Measurements from ENCODE around the gene TPSG1.

TPSG1 gene

GRCh38 chr16:1197237-1197866 is 27.7 kb downstream of the TPSG1 start:
- Mint-ChIP-seq H3K27me3 (ENCODE audit: low read depth) (peaks cover 6% of the 10 kb centered on the region), H3K27ac (no peak overlapping the region), H3K4me1 (no peaks in the 10 kb centered on the region), H3K4me3 (no peak overlapping the region), H3K9me3 (no peaks in the 10 kb centered on the region), H3K36me3 (ENCODE audit: low read depth) (peaks cover 12% of the 10 kb centered on the region)
- TF ChIP-seq, protein P1, sequence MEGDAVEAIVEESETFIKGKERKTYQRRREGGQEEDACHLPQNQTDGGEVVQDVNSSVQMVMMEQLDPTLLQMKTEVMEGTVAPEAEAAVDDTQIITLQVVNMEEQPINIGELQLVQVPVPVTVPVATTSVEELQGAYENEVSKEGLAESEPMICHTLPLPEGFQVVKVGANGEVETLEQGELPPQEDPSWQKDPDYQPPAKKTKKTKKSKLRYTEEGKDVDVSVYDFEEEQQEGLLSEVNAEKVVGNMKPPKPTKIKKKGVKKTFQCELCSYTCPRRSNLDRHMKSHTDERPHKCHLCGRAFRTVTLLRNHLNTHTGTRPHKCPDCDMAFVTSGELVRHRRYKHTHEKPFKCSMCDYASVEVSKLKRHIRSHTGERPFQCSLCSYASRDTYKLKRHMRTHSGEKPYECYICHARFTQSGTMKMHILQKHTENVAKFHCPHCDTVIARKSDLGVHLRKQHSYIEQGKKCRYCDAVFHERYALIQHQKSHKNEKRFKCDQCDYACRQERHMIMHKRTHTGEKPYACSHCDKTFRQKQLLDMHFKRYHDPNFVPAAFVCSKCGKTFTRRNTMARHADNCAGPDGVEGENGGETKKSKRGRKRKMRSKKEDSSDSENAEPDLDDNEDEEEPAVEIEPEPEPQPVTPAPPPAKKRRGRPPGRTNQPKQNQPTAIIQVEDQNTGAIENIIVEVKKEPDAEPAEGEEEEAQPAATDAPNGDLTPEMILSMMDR (IDR thresholded peaks at IDR 0.05; ENCODE audit: unreplicated experiment in 3 of 3), result no peak

DNA sequence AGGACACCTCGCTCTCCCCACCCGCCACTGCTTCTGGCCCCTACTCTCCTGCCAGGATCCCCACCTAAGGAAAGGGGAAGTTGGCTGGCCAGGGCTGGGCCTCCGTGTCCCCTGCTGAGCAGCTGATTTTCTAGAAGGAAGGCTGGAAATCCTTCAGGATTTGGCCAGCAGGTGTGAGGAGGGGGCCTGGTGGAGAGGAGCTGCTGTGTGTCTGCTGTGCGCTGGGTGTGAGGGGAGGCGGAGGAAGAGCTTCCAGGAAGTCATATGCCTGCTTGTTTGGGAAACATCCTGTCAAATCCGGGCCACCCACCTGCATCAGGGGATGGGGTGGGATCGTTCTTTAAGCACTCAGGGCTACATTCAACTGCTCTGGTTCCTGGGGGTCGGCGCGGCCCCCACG is 28.6 kb downstream of the TPSG1 start:
- Mint-ChIP-seq H3K27me3 (ENCODE audit: low read depth) (peaks cover 6% of the 10 kb centered on the region), H3K27ac (no peak overlapping the region), H3K36me3 (ENCODE audit: low read depth) (peaks cover 11% of the 10 kb centered on the region), H3K4me1 (no peaks in the 10 kb centered on the region), H3K4me3 (no peak overlapping the region), H3K9me3 (no peaks in the 10 kb centered on the region)
- TF ChIP-seq, protein P1 (IDR thresholded peaks at IDR 0.05; ENCODE audit: unreplicated experiment in 3 of 3), result no peak

GRCh38 chr16:1195393-1195666 is 29.7 kb downstream of the TPSG1 start:
- Mint-ChIP-seq H3K4me3 (no peak overlapping the region), H3K27me3 (ENCODE audit: low read depth) (peaks cover 6% of the 10 kb centered on the region), H3K9me3 (no peaks in the 10 kb centered on the region), H3K36me3 (ENCODE audit: low read depth) (peaks cover 6% of the 10 kb centered on the region), H3K4me1 (no peaks in the 10 kb centered on the region), H3K27ac (no peak overlapping the region)
- TF ChIP-seq, protein P1 (IDR thresholded peaks at IDR 0.05; ENCODE audit: unreplicated experiment in 3 of 3), result no peak

DNA sequence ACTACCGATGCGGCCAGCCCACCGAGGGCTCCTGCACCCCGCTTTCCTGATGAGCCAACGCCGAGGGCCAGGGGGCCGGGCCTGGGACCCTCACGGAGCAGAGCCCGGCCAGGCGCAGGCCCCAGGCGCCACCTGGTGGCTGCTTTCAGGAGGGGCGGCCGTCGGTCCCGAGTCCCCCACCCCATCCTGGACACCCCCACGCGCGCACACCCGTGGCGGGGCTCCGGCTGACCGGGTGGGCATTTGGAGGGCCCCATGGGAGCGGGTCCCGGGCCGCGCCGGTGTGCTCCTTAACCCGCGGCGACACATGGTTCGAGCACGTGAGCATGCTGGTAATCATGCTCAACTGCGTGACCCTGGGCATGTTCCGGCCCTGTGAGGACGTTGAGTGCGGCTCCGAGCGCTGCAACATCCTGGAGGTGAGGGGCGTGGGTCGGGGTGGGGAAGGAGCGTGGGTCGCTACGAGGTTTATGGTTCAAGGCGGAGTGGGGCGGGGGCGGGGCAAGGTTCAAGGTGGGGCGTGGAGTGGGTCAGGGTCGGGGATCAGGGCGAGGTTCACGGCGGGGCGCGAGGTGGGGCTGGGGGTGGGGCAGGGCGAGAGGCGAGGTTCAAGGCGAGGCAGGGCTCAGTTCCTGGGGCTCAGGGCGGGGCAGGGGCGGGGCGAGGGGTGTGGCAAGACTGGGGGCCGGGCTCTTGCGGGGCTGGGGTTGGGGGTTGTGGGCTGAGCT is 30.2 kb downstream of the TPSG1 start:
- TF ChIP-seq, protein P1 (IDR thresholded peaks at IDR 0.05; ENCODE audit: unreplicated experiment in 3 of 3), result peak; percentile 90 to 96 (median 93)
- no peak overlapping the region for H3K27ac Mint-ChIP-seq
- no peaks in the 10 kb centered on the region for H3K9me3 Mint-ChIP-seq
- H3K4me1 Mint-ChIP-seq, result no peaks in the 10 kb centered on the region
- no peak overlapping the region for H3K4me3 Mint-ChIP-seq
- H3K27me3 Mint-ChIP-seq (ENCODE audit: low read depth), result peaks cover 6% of the 10 kb centered on the region
- H3K36me3 Mint-ChIP-seq (ENCODE audit: low read depth), result peaks cover 3% of the 10 kb centered on the region

DNA sequence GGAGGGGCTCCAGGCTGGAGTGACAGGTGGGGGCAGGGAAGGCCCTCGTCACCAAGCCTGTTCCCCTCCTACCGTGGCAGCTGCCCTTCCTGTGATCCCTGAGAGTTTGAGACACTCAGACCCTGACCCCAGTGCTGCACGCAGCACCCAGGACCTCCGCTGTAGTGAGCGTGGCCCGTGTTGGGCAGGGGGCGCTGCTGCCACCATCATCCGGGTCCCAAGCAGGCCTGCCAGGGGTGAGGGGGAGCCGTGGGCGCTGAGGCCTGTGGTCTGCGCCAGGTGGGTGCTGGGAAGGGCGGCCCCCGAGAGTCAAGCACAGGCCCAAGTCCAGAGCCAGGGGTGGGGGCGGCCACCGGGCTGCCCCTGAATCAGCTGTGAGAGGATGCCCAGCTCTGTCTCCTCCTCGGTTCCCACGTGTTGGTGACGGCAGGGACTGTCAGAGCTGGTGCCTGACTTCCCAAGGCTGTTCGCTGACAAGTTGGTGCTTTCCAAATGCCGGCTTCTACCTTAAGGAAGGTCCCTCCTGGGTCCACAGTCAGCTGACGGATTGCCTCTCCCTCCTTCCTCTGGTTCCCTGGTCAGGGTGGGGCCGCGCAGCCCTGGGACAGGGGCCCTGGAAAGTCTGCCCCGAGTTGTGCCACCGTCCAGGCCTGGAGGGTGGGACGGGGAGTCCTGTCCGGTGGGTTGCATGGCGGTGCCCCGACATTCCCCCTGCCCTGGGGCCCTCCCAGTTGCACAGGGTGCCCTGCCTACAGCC is 31.1 kb downstream of the TPSG1 start:
- H3K9me3 Mint-ChIP-seq, result no peaks in the 10 kb centered on the region
- H3K27ac Mint-ChIP-seq, result no peak overlapping the region
- H3K4me1 Mint-ChIP-seq, result no peaks in the 10 kb centered on the region
- H3K36me3 Mint-ChIP-seq (ENCODE audit: low read depth), result no peaks in the 10 kb centered on the region
- TF ChIP-seq, protein P1 (IDR thresholded peaks at IDR 0.05; ENCODE audit: unreplicated experiment in 3 of 3), result no peak
- H3K4me3 Mint-ChIP-seq, result no peak overlapping the region
- peaks cover 6% of the 10 kb centered on the region for H3K27me3 Mint-ChIP-seq (ENCODE audit: low read depth)
